Tibial artery (tissue), 4 donors: ENCODE measurements around the gene ATXN7L1.

Experiments used
- DNase-seq, 2 donors: peaks; one replicate each; pipeline ENCODE4 v3.0.0-alpha.2; 2019
- H3K27ac ChIP-seq, 2 donors: fragments of 200-600 bp; sonication (generic) in 1 of 2; 1 replicate in 1 of 2; 2 replicates in 1 of 2; pipeline ENCODE4 v1.5.1; 2018 to 2019; ENCODE audit warnings: mild to moderate bottlenecking in 1 of 2
- H3K27me3 ChIP-seq, 2 donors: fragments of 200-600 bp; sonication (generic) in 1 of 2; one replicate each; pipeline versions ENCODE4 v1.5.1 to v1.6.0; 2016 to 2019
- H3K36me3 ChIP-seq, 3 donors: fragments of 200-600 bp; sonication (generic) in 2 of 3; one replicate each; pipeline ENCODE4 v1.5.1; 2016 to 2019; ENCODE audit warnings: mild to moderate bottlenecking in 2 of 3
- H3K4me1 ChIP-seq, 4 donors: fragments of 200-600 bp; sonication (generic) in 2 of 4; 1 replicate in 3 of 4; 2 replicates in 1 of 4; pipeline ENCODE4 v1.5.1; 2016 to 2019
- H3K4me3 ChIP-seq, 2 donors: fragments of 200-600 bp; sonication (generic) in 1 of 2; 1 replicate in 1 of 2; 2 replicates in 1 of 2; pipeline ENCODE4 v1.5.1; 2018 to 2019; ENCODE audit warnings: mild to moderate bottlenecking in 2 of 2
- H3K9me3 ChIP-seq, 3 donors: fragments of 200-600 bp; sonication (generic) in 1 of 3; one replicate each; pipeline ENCODE4 v1.5.1; 2016 to 2019
- CTCF ChIP-seq, 2 experiments: fragments of 200-600 bp in 1 of 2; fragments of 450-650 bp in 1 of 2; IDR thresholded peaks; one replicate each; pipeline ENCODE4 v1.5.1; 2017 to 2019; ENCODE audit warnings: antibody characterized with exemption in 2 of 2, mild to moderate bottlenecking in 1 of 2, moderate library complexity in 1 of 2
- intact Hi-C: fragments of 100-400 bp; cut with DNase I; formaldehyde crosslinking; loops from one replicate; pipeline ENCODE4 v1.15.0; 2023; ENCODE audit warnings: low total_unique reads

ATXN7L1 gene

GRCh38 chr7:105876091-105876963, at the start of gene ATXN7L1:
ATXN7L1 (minus strand) TSS chr7:105876599; CDS start chr7:105876558, 41 bp downstream.
- peak; percentile 50 to 93 for TF ChIP-seq CTCF (IDR thresholded peaks at IDR 0.05)
- intact Hi-C loops, result loop anchor here (10.0 kb wide), 1 partner anchor 168 kb away; no protein-coding TSS in a partner anchor

GRCh38 chr7:105926131-105926530, 49.7 kb upstream of the ATXN7L1 start:
- DNase-seq, result no peak
- Histone ChIP-seq H3K27ac (no peak overlapping the region), H3K9me3 (no peaks in the 10 kb centered on the region), H3K4me1 (no peaks in the 10 kb centered on the region), H3K4me3 (no peak overlapping the region), H3K36me3 (peaks cover 0 to 7% (median 5%) of the 10 kb centered on the region in 3 donors), H3K27me3 (no peaks in the 10 kb centered on the region)
- intact Hi-C loops, result no loop called here
- TF ChIP-seq CTCF (IDR thresholded peaks at IDR 0.05), result no peak

More at GRCh38 chr7:105876091-105876963, at the start of gene ATXN7L1:
- Histone ChIP-seq H3K36me3 (no peaks in the 10 kb centered on the region), H3K9me3 (no peaks in the 10 kb centered on the region), H3K27ac (peak within 1 kb of the TSS; percentile 82 to 92), H3K27me3 (no peaks in the 10 kb centered on the region), H3K4me1 (peaks cover 0 to 27% (median 17%) of the 10 kb centered on the region in 4 donors), H3K4me3 (peak within 1 kb of the TSS; percentile 87 to 94)
- peak; percentile 95 to 97 for DNase-seq

GRCh38 chr7:105924945-105925344, 48.5 kb upstream of the ATXN7L1 start:
- Histone ChIP-seq H3K4me1 (no peaks in the 10 kb centered on the region), H3K36me3 (peaks cover 0 to 7% (median 5%) of the 10 kb centered on the region in 3 donors), H3K9me3 (no peaks in the 10 kb centered on the region), H3K27ac (no peak overlapping the region), H3K4me3 (no peak overlapping the region), H3K27me3 (no peaks in the 10 kb centered on the region)
- no peak for TF ChIP-seq CTCF (IDR thresholded peaks at IDR 0.05)
- intact Hi-C loops, result no loop called here
- no peak for DNase-seq

- Histone ChIP-seq H3K27ac (no peak overlapping the region), H3K36me3 (peaks cover 0 to 7% (median 5%) of the 10 kb centered on the region in 3 donors), H3K4me1 (no peaks in the 10 kb centered on the region), H3K9me3 (no peaks in the 10 kb centered on the region), H3K4me3 (no peak overlapping the region), H3K27me3 (no peaks in the 10 kb centered on the region)
- intact Hi-C loops, result no loop called here
- no peak for TF ChIP-seq CTCF (IDR thresholded peaks at IDR 0.05)
- no peak for DNase-seq
Observed at GRCh38 chr7:105920766-105921165, 44.4 kb upstream of the ATXN7L1 start.

- no peak overlapping the region for H3K4me3 ChIP-seq
- no peak overlapping the region for H3K27ac ChIP-seq
- no peak for DNase-seq
- no peak for TF ChIP-seq CTCF (IDR thresholded peaks at IDR 0.05)
- no peaks in the 10 kb centered on the region for H3K4me1 ChIP-seq
- intact Hi-C loops, result no loop called here
- no peaks in the 10 kb centered on the region for H3K27me3 ChIP-seq
- no peaks in the 10 kb centered on the region for H3K9me3 ChIP-seq
- peaks cover 0 to 5% (median 0%) of the 10 kb centered on the region in 3 donors for H3K36me3 ChIP-seq
Observed at GRCh38 chr7:105917659-105918058, 41.3 kb upstream of the ATXN7L1 start.
